NCI-H774 (cell line): Measurements from ENCODE around the gene EPB41.
"Not testable (repeated sequence)": the region's sequence is repeated elsewhere in the genome, so short reads cannot be mapped to it uniquely, and the experiment has no call there.

Experiments used
- DNase-seq: peaks from one replicate; lab custom pipeline; 2025; lab: John Stamatoyannopoulos, UW

Gene EPB41

DNA sequence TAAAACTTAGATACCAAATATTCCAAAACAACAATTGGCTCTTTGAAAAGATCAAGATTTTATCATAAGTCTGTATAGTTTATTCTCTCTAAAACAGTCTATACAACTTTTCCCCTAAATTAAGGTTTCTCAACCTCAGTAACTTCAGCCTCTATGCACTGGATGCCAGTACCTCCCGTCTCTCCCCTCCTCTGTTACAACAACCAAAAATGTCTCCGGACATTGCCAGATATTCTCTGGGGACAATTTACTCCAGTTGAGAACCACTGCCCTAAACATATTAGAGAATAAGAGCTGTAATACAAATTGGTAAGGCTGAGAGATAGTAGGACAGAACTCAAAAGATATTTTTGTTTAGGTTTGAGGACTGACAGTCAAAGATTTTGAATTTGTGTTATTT, 137.7 kb downstream of the EPB41 start:
- DNase-seq, result no peak

- no peak for DNase-seq
Observed at GRCh38 chr1:29052941-29053340, 138.6 kb downstream of the EPB41 start.

GRCh38 chr1:29055160-29055559, 140.8 kb downstream of the EPB41 start:
- no peak for DNase-seq

DNA sequence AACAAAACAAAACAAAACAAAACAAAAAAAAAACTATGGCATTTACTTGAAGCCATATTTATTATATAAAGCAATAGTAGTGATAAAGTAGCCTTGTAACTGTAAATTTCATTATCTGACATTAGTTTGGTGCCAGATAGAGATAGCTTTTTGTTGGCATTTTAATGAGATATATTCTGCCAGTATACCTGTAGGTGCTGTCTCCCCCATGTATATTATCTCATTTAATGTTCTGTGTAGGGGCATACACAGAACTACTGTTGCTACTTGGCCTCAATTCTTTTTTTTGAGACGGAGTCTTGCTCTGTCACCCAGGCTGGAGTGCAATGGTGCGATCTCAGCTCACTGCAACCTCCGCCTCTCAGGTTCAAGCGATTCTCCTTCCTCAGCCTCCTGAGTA, 141.9 kb downstream of the EPB41 start:
- no peak for DNase-seq

GRCh38 chr1:29057700-29058099, 143.3 kb downstream of the EPB41 start:
- no peak for DNase-seq

DNA sequence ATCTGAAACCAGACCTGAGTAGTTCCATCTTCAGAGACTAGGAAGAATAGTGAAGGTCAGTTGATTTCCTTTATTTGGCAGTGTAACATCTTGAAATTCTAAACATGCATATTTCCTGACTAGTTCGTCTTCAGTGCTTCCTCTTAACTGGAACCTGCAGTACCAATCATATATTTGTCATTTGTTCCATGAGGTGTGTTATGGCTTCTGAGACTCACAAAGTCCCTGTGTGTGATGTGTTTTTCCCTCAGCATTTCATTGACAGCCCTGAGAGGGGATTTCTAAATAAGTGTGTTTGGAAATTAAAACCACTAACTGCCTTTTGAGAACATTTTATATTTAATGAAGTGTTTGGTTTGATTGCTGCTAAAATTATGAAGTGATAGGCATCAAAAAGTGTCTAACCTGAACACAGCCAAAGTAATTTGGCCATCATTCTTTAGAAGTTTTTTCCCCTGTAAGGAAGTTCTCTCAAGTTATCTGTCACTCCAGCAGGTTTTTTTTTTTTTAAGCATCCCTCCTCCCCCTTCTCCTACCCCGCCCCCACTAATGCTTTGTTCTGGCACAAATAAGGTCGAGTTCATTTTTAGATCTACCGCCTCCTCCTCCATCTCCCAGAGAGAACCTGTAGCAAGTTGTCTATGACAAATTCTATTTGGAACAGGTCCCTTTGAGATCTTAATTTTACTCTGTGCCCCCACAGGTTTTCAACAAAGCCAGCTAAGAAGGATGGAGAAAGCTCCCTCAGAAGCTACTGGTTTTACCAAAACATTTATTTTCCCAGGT, 148.0 kb downstream of the EPB41 start:
- no peak for DNase-seq

- no peak for DNase-seq
Observed at GRCh38 chr1:29064064-29064463, 149.7 kb downstream of the EPB41 start.

DNA sequence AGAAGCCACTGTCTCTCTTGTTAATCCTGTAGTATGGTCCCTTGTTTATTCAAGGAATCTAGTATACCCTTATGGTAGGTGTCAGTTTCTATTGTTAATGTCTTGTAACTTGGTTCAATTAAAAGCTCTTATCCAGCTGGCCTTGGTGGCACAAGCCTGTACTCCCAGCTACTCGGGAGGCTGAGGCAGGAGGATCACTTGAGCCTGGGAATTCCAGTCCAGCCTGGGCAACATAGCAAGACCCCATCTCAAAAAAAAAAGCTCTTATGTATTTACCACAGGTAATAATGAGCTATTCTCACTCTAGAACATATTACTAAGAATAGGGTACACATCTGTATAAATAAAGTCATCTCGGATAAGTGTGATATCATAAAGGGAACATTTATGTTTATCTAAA, 162.8 kb downstream of the EPB41 start:
- no peak for DNase-seq

- DNase-seq, result not testable (repeated sequence)
Observed at GRCh38 chr1:29079916-29080629, 165.7 kb downstream of the EPB41 start.

GRCh38 chr1:29081201-29081600, 166.8 kb downstream of the EPB41 start:
- DNase-seq, result no peak

GRCh38 chr1:29082519-29082918, 168.2 kb downstream of the EPB41 start:
- DNase-seq, result no peak

- DNase-seq, result no peak
Observed at GRCh38 chr1:29083317-29084195, 169.2 kb downstream of the EPB41 start.

GRCh38 chr1:29084196-29084521, 169.8 kb downstream of the EPB41 start:
- DNase-seq, result no peak

GRCh38 chr1:29090937-29091618, 176.7 kb downstream of the EPB41 start:
- DNase-seq, result no peak

- not testable (repeated sequence) for DNase-seq
Observed at GRCh38 chr1:29092704-29093103, 178.3 kb downstream of the EPB41 start.

GRCh38 chr1:29094433-29094832, 180.1 kb downstream of the EPB41 start:
- DNase-seq, result no peak

- no peak for DNase-seq
Observed at GRCh38 chr1:29094954-29095353, 180.6 kb downstream of the EPB41 start.

DNA sequence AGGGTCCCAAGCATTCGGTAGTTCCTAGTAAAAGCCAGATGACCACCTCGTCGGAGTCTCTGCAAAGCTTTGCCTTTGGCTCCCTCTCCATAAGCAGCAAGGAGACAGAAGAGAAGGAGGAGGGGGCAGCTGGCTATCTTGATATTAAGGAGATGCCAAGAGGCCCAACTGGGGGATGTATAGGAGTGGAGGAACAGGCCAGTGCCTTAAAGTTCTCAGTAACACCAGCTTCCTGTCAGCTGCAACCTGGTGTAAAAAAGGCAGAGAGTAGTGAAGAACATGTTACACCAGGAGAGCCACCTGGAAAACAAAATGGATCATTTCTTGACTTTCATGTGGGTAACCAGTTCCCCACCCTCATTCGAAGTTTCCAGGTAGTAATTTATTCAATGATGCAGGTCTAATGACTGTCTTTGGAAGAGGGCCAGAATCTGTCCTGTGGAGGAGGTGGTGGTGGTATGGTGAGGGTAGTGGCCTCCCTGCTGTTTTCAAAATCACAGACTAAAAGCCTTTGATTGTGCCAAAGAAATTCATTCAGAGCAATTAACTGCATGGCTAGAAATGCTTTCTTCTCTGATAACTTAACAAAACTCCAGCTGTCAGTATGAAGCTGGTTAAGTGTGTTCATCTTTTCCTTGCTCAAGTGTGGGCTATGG, 182.0 kb downstream of the EPB41 start:
- no peak for DNase-seq

DNA sequence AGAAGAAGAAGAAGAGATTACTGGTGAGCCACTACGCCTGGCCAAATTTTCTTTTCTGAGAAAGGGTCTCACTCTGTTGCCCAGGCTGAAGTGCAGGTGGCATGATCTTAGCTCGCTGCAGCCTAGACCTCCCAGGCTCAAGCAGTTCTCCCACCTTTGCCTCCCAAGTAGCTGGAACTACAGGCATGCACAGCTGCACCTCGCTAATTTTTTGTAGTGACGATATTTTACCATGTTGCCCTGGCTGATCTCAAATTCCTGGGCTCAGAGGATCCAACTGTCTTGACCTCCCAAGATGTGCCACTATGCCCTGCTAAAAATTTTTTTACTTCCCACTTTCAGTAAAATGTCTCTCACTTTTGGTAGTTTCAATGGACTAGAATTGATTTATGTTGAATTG, 184.9 kb downstream of the EPB41 start:
- DNase-seq, result no peak

GRCh38 chr1:29100487-29100886, 186.1 kb downstream of the EPB41 start:
- no peak for DNase-seq

DNA sequence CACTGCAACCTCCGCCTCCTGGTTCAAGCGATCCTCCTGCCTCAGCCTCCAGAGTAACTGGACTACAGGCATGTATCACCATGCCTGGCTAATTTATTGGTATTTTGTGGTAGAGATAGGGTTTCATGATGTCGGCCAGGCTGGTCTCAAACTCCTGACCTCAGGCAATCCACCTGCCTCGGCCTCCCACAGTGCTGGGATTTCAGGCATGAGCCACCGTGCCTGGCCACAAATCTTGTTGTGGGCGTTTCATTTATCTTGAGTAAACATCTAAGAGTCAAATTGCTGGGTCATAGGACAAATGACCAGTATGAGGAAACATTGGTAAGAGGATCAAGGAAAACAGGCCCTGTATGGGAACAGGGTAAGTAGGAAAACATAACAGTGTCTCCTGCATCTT, 191.5 kb downstream of the EPB41 start:
- DNase-seq, result no peak

- not testable (repeated sequence) for DNase-seq
Observed at GRCh38 chr1:29108041-29108440, 193.7 kb downstream of the EPB41 start.
